K562 (cell line): ENCODE data around the gene OR2V2. TPM values are rescaled to one million over a fixed set of nuclear protein-coding genes. Genes with fewer than 3 reads are reported as not detected.

Source experiments
- CTBP1 ChIP-seq: fragments of 450-650 bp; IDR thresholded peaks from 2 replicates; pipeline ENCODE4 v1.6.1; 2016; ENCODE audit warnings: borderline replicate concordance
- E2F5 ChIP-seq: sonication (generic); formaldehyde crosslinking; IDR thresholded peaks from 2 replicates; pipeline ENCODE4 v1.8.0; 2022; ENCODE audit warnings: mild to moderate bottlenecking, missing genetic modification reagents
- E2F6 ChIP-seq, 2 experiments: IDR thresholded peaks; 2 replicates each; pipeline ENCODE4 v1.6.1; 2011; ENCODE audit warnings: borderline replicate concordance in 1 of 2, control low read depth in 1 of 2, low read depth in 1 of 2, low read length in 1 of 2, mild to moderate bottlenecking in 1 of 2, mixed read lengths in 1 of 2, moderate library complexity in 1 of 2; ENCODE audit not compliant: insufficient read depth in 1 of 2, insufficient read length in 1 of 2, poor library complexity in 1 of 2, severe bottlenecking in 1 of 2; ENCODE audit errors: extremely low read depth in 1 of 2
- ERF ChIP-seq: fragments of 450-650 bp; formaldehyde crosslinking; IDR thresholded peaks from 2 replicates; pipeline ENCODE4 v1.4.0; 2020; ENCODE audit warnings: mild to moderate bottlenecking, mixed read lengths
- ESRRA ChIP-seq: fragments of 450-650 bp; IDR thresholded peaks from 2 replicates; pipeline ENCODE4 v1.6.1; 2014; ENCODE audit warnings: low read depth, mild to moderate bottlenecking, moderate library complexity, borderline replicate concordance
- HDAC3 ChIP-seq: fragments of 450-650 bp; IDR thresholded peaks from 2 replicates; pipeline ENCODE4 v1.6.1; 2018; ENCODE audit warnings: borderline replicate concordance, mild to moderate bottlenecking, moderate library complexity; ENCODE audit not compliant: partially characterized antibody
- JUNB ChIP-seq: fragments of 450-650 bp; formaldehyde crosslinking; conservative IDR thresholded peaks from 2 replicates; pipeline ENCODE4 v1.4.0; 2020; ENCODE audit warnings: mild to moderate bottlenecking
- NFE2 ChIP-seq: IDR thresholded peaks from 2 replicates; pipeline ENCODE4 v1.6.1; 2014; ENCODE audit warnings: antibody characterized with exemption, low read depth
- PHF8 ChIP-seq: fragments of 200-600 bp; sonication (generic); IDR thresholded peaks from 2 replicates; pipeline ENCODE4 v1.6.1; 2012; ENCODE audit warnings: mixed run types, mild to moderate bottlenecking, inconsistent platforms, low read length, moderate library complexity, borderline replicate concordance
- SNIP1 ChIP-seq: fragments of 450-650 bp; IDR thresholded peaks from 2 replicates; pipeline ENCODE4 v1.7.1; 2017; ENCODE audit warnings: low read depth, mild to moderate bottlenecking
- STAT5B ChIP-seq: fragments of 250-450 bp; sonication (Bioruptor Pico); IDR thresholded peaks from 2 replicates; pipeline ENCODE4 v1.8.0; 2021; ENCODE audit warnings: mild to moderate bottlenecking, inconsistent platforms
- TFE3 ChIP-seq: fragments of 450-650 bp; formaldehyde crosslinking; IDR thresholded peaks from 2 replicates; pipeline ENCODE4 v1.4.0; 2020; ENCODE audit warnings: mild to moderate bottlenecking, mixed read lengths
- ZFP1 ChIP-seq: fragments of 450-650 bp; formaldehyde crosslinking; IDR thresholded peaks from 2 replicates; pipeline ENCODE4 v1.4.0; 2020; ENCODE audit warnings: mild to moderate bottlenecking, mixed read lengths
- ZHX1 ChIP-seq: fragments of 150-350 bp; conservative IDR thresholded peaks from 2 replicates; pipeline ENCODE4 v1.6.1; 2014; ENCODE audit warnings: low read length
- ZNF280A ChIP-seq: fragments of 450-650 bp; IDR thresholded peaks from 2 replicates; pipeline ENCODE4 v1.6.1; 2018; ENCODE audit warnings: mild to moderate bottlenecking, low read depth; ENCODE audit not compliant: partially characterized antibody
- ZNF449 ChIP-seq: fragments of 250-450 bp; sonication (Bioruptor Pico); IDR thresholded peaks from 2 replicates; pipeline ENCODE4 v1.8.0; 2022; ENCODE audit warnings: moderate library complexity, mild to moderate bottlenecking, inconsistent platforms
- ZNF778 ChIP-seq: fragments of 450-650 bp; formaldehyde crosslinking; IDR thresholded peaks from 2 replicates; pipeline ENCODE4 v1.4.0; 2020; ENCODE audit warnings: mild to moderate bottlenecking, moderate library complexity
- polyA plus RNA-seq, 8 experiments: library from polyadenylated mRNA; depleted of rRNA in 4 of 8; stranded (reverse) in 5 of 8; unstranded in 3 of 8; fragments of >200 nt; fragmentation: Nextera tagmentation in 2 of 8; fragmentation: Illumina TruSeq in 1 of 8; extraction: Ambion mirVana in 2 of 8; extraction: Trizol in 1 of 8; gene quantifications; 2 replicates each; pipeline versions ENCODE4 v1.2.1 to v1.2.3, GENCODE V29; 2011 to 2014; ENCODE audit warnings: inconsistent platforms in 1 of 8, missing spikeins in 1 of 8
- total RNA-seq, 7 experiments: library from RNA; depleted of rRNA in 6 of 7; stranded (reverse); fragments of >200 nt in 6 of 7; fragmentation: Illumina TruSeq in 2 of 7; extraction: Trizol in 2 of 7; gene quantifications; 2 replicates each; pipeline versions ENCODE4 v1.2.1 to v1.2.3, GENCODE V29; 2011 to 2021; ENCODE audit warnings: low replicate concordance in 1 of 7

OR2V2 gene
- total and polyA plus RNA-seq, 9 of the 15 experiments (the other 6 are each of a cell fraction or from before 2014, with no cell fraction given): 0.01 TPM; not detected in 8

- TF ChIP-seq TFE3 (CRISPR knock-in tag) (no peak), JUNB (CRISPR knock-in tag) (no peak), E2F6 (IDR thresholded peaks at IDR 0.05; ENCODE audit: borderline replicate concordance in 1 of 2, extremely low read depth in 1 of 2, insufficient read depth in 1 of 2, insufficient read length in 1 of 2, low read depth in 1 of 2, low read length in 1 of 2, poor library complexity in 1 of 2, severe bottlenecking in 1 of 2) (no peak), ZFP1 (CRISPR knock-in tag) (no peak), NFE2 (0 out of 2 replicates have a peak, but pooled peaks have one; percentile 3), ERF (no peak), HDAC3 (no peak), PHF8 (no peak), CTBP1 (peak; percentile 36; the same call in 1 of the 2 replicates), ZNF449 (CRISPR knock-in tag) (no peak), ESRRA (no peak), SNIP1 (no peak), ZNF778 (CRISPR knock-in tag) (no peak), E2F5 (CRISPR knock-in tag) (no peak), ZHX1 (no peak), ZNF280A (no peak), STAT5B (no peak)
These were observed 47.1 kb upstream of the OR2V2 start (continued) for GRCh38 chr5:181100121-181100875.
